SK-N-SH treated with all-trans-retinoic acid at 6 μM for 48 hours (cell line): ENCODE measurements around the gene NUDT4.

Experiments
- BACH2 ChIP-seq: fragments of 250-450 bp; sonication (Bioruptor Pico); IDR thresholded peaks from 2 replicates; pipeline ENCODE4 v1.9.0; 2021; ENCODE audit warnings: mild to moderate bottlenecking, borderline replicate concordance
- CSDC2 ChIP-seq: fragments of 250-450 bp; sonication (Bioruptor Pico); IDR thresholded peaks from 2 replicates; pipeline ENCODE4 v1.5.0; 2020; ENCODE audit warnings: mild to moderate bottlenecking, moderate library complexity
- CSRNP3 ChIP-seq: fragments of 250-450 bp; sonication (Bioruptor Pico); IDR thresholded peaks from 2 replicates; pipeline ENCODE4 v1.5.1; 2021; ENCODE audit warnings: mild to moderate bottlenecking, moderate library complexity
- ISL1 ChIP-seq: fragments of 250-450 bp; sonication (Bioruptor Pico); IDR thresholded peaks from 2 replicates; pipeline ENCODE4 v2.1.2; 2022; ENCODE audit warnings: mild to moderate bottlenecking, moderate library complexity
- PATZ1 ChIP-seq: fragments of 250-450 bp; sonication (Bioruptor Pico); IDR thresholded peaks from 2 replicates; pipeline ENCODE4 v1.8.0; 2020; ENCODE audit warnings: mild to moderate bottlenecking, moderate library complexity, borderline replicate concordance
- RARB ChIP-seq: fragments of 250-450 bp; sonication (Bioruptor Pico); IDR thresholded peaks from 2 replicates; pipeline ENCODE4 v1.8.0; 2021; ENCODE audit warnings: mild to moderate bottlenecking, moderate library complexity
- TOX ChIP-seq: fragments of 250-450 bp; sonication (Bioruptor Pico); IDR thresholded peaks from 2 replicates; pipeline ENCODE4 v1.8.0; 2021; ENCODE audit warnings: mild to moderate bottlenecking, moderate library complexity, borderline replicate concordance
- TSHZ2 ChIP-seq: fragments of 250-450 bp; sonication (Bioruptor Pico); IDR thresholded peaks from 2 replicates; pipeline ENCODE4 v1.5.0; 2020; ENCODE audit warnings: mild to moderate bottlenecking, moderate library complexity
- ZNF565 ChIP-seq: fragments of 450-650 bp; formaldehyde crosslinking; conservative IDR thresholded peaks from 2 replicates; pipeline ENCODE4 v1.5.0; 2020; ENCODE audit warnings: low read depth, mild to moderate bottlenecking, moderate library complexity
- ZNF8 ChIP-seq: fragments of 450-650 bp; formaldehyde crosslinking; IDR thresholded peaks from 2 replicates; pipeline ENCODE4 v1.5.0; 2020; ENCODE audit warnings: mild to moderate bottlenecking, moderate library complexity

DNA sequence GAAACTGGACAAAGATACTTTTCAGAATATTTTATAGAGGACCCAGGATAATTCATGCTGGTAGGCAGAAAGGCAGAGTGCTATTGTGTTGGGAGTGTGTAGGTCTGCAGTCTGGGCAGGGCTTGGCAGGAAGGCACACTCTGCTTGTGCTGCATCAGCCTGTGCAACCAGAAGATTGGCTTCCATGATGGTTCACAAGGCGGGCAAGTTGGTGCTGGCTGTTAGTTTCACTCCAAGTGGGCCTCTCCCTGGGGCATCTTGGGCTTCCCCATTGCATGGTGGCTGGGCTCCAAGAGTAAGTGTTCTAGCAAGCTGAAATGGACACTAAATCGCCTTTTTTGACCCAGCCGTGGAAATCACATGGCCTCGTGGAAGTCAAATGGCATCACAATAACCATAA is 65.9 kb downstream of the NUDT4 start:
- TF ChIP-seq TOX (CRISPR knock-in tag), result no peak
- no peak for TF ChIP-seq ISL1 (CRISPR knock-in tag)
- no peak for TF ChIP-seq CSDC2 (CRISPR knock-in tag)
- TF ChIP-seq ZNF565 (CRISPR knock-in tag), result no peak
- TF ChIP-seq RARB, result no peak
- no peak for TF ChIP-seq CSRNP3 (CRISPR knock-in tag)
- TF ChIP-seq ZNF8 (CRISPR knock-in tag), result no peak
- TF ChIP-seq TSHZ2, result no peak
- no peak for TF ChIP-seq PATZ1 (CRISPR knock-in tag)
- TF ChIP-seq BACH2 (CRISPR knock-in tag), result no peak
